HepG2 (cell line): ENCODE measurements around the gene IL1RAP. TPM values are rescaled to one million over a fixed set of nuclear protein-coding genes. Genes with fewer than 3 reads are reported as not detected.

Experiments
- ATAC-seq: fragments of 200-7000 bp; cut with Tn5 transposase; 3 replicates; pipeline ENCODE4 v1.9.1; 2020; ENCODE audit warnings: mild to moderate bottlenecking, moderate library complexity
- BruUV-seq: library from RNA; stranded (reverse); fragments of 400-500 nt; replicated peaks from 2 replicates; lab custom pipeline; 2021; lab: Mats Ljungman, UMichigan
- CTCF ChIA-PET: fragments of 300-600 bp; formaldehyde crosslinking; extraction: SDS; loops from one replicate; lab custom pipeline; 2021; ENCODE audit warnings: low total read pairs, inconsistent platforms, low intra/inter-chr PET ratio; lab: Yijun Ruan, JAX
- POLR2A ChIA-PET: fragments of 350-600 bp; sonication (Branson Sonifier 250); formaldehyde crosslinking; loops from one replicate; lab custom pipeline; 2020; ENCODE audit warnings: antibody characterized with exemption, inconsistent platforms; lab: Yijun Ruan, JAX
- DNase-seq: peaks from one replicate; pipeline ENCODE4 v3.0.0-alpha.2; 2015; ENCODE audit warnings: low spot score
- FAIRE-seq: peaks from 3 replicates; lab custom pipeline; 2011; peaks lifted over from hg19 to GRCh38; lab: Jason Lieb, UNC
- H2AFZ ChIP-seq: one replicate; pipeline ENCODE4 v1.6.1; 2011; ENCODE audit warnings: low read length, inconsistent platforms
- H3K27ac ChIP-seq: fragments of 300-600 bp; 3 replicates; pipeline ENCODE4 v1.8.0; 2011; ENCODE audit warnings: mixed run types, mild to moderate bottlenecking, mixed read lengths, low read length, inconsistent platforms; ENCODE audit not compliant: insufficient read depth; ENCODE audit errors: extremely low read length
- H3K27me3 ChIP-seq, 2 experiments: fragments of 200-600 bp in 1 of 2; 2 replicates in 1 of 2; 3 replicates in 1 of 2; pipeline versions ENCODE4 v1.6.0 to v1.8.0; 2011; ENCODE audit warnings: low read length in 2 of 2, mild to moderate bottlenecking in 2 of 2, moderate library complexity in 2 of 2, inconsistent platforms in 1 of 2; ENCODE audit not compliant: insufficient read depth in 2 of 2, control insufficient read depth in 1 of 2
- H3K36me3 ChIP-seq, 2 experiments: fragments of 200-600 bp in 1 of 2; replicated peaks in 1 of 2; 2 replicates in 1 of 2; 3 replicates in 1 of 2; pipeline versions ENCODE4 v1.5.1 to v1.8.0; 2011; ENCODE audit warnings: low read length in 2 of 2, inconsistent platforms in 1 of 2; ENCODE audit not compliant: insufficient read depth in 2 of 2, control insufficient read depth in 1 of 2
- H3K4me1 ChIP-seq: 2 replicates; pipeline ENCODE4 v1.5.1; 2012; ENCODE audit warnings: low read length, inconsistent platforms; ENCODE audit not compliant: insufficient read depth
- H3K4me2 ChIP-seq: 2 replicates; pipeline ENCODE4 v1.6.0; 2011; ENCODE audit warnings: low read depth, low read length, inconsistent platforms
- H3K4me3 ChIP-seq, 3 experiments: fragments of 200-600 bp in 1 of 3; sonication (generic), shearing (Covaris generic) in 1 of 3; replicated peaks in 1 of 3; 2 replicates each; pipeline ENCODE4 v1.5.1; 2011 to 2016; ENCODE audit warnings: low read length in 3 of 3, inconsistent platforms in 2 of 3, low read depth in 2 of 3, mild to moderate bottlenecking in 2 of 3, control low read depth in 1 of 3, mixed read lengths in 1 of 3; ENCODE audit not compliant: insufficient read depth in 1 of 3
- H3K79me2 ChIP-seq: one replicate; pipeline ENCODE4 v1.6.1; 2011; ENCODE audit warnings: low read length, inconsistent platforms; ENCODE audit not compliant: insufficient read depth
- H3K9ac ChIP-seq: 2 replicates; pipeline ENCODE4 v1.6.0; 2011; ENCODE audit warnings: mild to moderate bottlenecking, low read depth, low read length, inconsistent platforms; ENCODE audit not compliant: insufficient read depth
- H3K9me3 ChIP-seq: 2 replicates; pipeline ENCODE4 v1.5.1; 2012; ENCODE audit warnings: mild to moderate bottlenecking, low read length
- H4K20me1 ChIP-seq: 2 replicates; pipeline ENCODE4 v1.6.0; 2011; ENCODE audit warnings: inconsistent platforms, mild to moderate bottlenecking, low read length, moderate library complexity; ENCODE audit not compliant: insufficient read depth
- BHLHE40 ChIP-seq: IDR thresholded peaks from 2 replicates; pipeline ENCODE4 v1.6.1; 2011; ENCODE audit warnings: low read length, improper control_type of control experiment
- CCAR2 ChIP-seq: fragments of 200-400 bp; formaldehyde crosslinking; optimal IDR thresholded peaks from 2 replicates; pipeline ENCODE3; 2018; ENCODE audit warnings: low read depth, mild to moderate bottlenecking, low read length, moderate library complexity
- FOXM1 ChIP-seq: sonication (generic); formaldehyde crosslinking; IDR thresholded peaks from 2 replicates; pipeline ENCODE4 v1.5.0; 2020; ENCODE audit warnings: missing genetic modification reagents
- KDM3A ChIP-seq: IDR thresholded peaks from 2 replicates; pipeline ENCODE4 v1.6.1; 2018; ENCODE audit warnings: low read depth, missing compliant biosample characterization
- MZF1 ChIP-seq: sonication (generic); formaldehyde crosslinking; IDR thresholded peaks from 2 replicates; pipeline ENCODE4 v1.8.1; 2023; ENCODE audit warnings: mild to moderate bottlenecking, missing genetic modification reagents, borderline replicate concordance
- RARG ChIP-seq: sonication (generic); formaldehyde crosslinking; IDR thresholded peaks from 2 replicates; pipeline ENCODE4 v1.4.0; 2020; ENCODE audit warnings: low read depth, mild to moderate bottlenecking, missing genetic modification reagents
- SKIL ChIP-seq: sonication (generic); formaldehyde crosslinking; IDR thresholded peaks from 2 replicates; pipeline ENCODE4 v1.8.0; 2022; ENCODE audit warnings: missing genetic modification reagents, mild to moderate bottlenecking, moderate library complexity, borderline replicate concordance
- ZNF577 ChIP-seq: sonication (generic); formaldehyde crosslinking; IDR thresholded peaks from 2 replicates; pipeline ENCODE4 v1.4.0; 2020; ENCODE audit warnings: mild to moderate bottlenecking, low read depth, missing genetic modification reagents, borderline replicate concordance
- WGBS: methylation state at CpG from one replicate; pipeline ENCODE4 v1.1.6; 2017; ENCODE audit warnings: low lambda C conversion rate; 5-methylcytosine and 5-hydroxymethylcytosine counted together
- in situ Hi-C: cut with HindIII; loops from 2 replicates; pipeline ENCODE4 v1.10.0; 2017; ENCODE audit warnings: low pct_unique_long_range_greater_than_20kb; ENCODE audit not compliant: extremely low pct_ligation_motif_present
- intact Hi-C: fragments of 100-400 bp; cut with micrococcal nuclease; formaldehyde crosslinking; loops from one replicate; pipeline ENCODE4 v1.10.0; 2022; ENCODE audit not compliant: unreplicated experiment
- polyA plus RNA-seq, 8 experiments: library from polyadenylated mRNA; depleted of rRNA in 3 of 8; stranded (reverse) in 7 of 8; unstranded in 1 of 8; fragments of >200 nt; fragmentation: Illumina TruSeq in 4 of 8; extraction: Trizol in 4 of 8; gene quantifications; 2 replicates each; pipeline versions ENCODE4 v1.2.1 to v1.2.3, GENCODE V29; 2011 to 2016; ENCODE audit warnings: low read depth in 4 of 8, missing spikeins in 1 of 8, mixed read lengths in 1 of 8; ENCODE audit not compliant: insufficient read depth in 1 of 8
- total RNA-seq, 5 experiments: library from RNA; depleted of rRNA; stranded (reverse); fragments of >200 nt; fragmentation: Illumina TruSeq; extraction: Trizol; gene quantifications; 2 replicates each; pipeline ENCODE4 v1.2.3, GENCODE V29; 2016; ENCODE audit warnings: low read depth in 1 of 5
- TF ChIP-seq, protein P1 (sequence below): sonication (generic); formaldehyde crosslinking; IDR thresholded peaks from 2 replicates; pipeline ENCODE4 v1.4.0; 2020; ENCODE audit warnings: mild to moderate bottlenecking, missing genetic modification reagents, borderline replicate concordance

The IL1RAP gene
- total and polyA plus RNA-seq, 2 of the 13 experiments (the other 11 are each of a cell fraction or from before 2014, with no cell fraction given), result 18.3 to 54.9 TPM

DNA sequence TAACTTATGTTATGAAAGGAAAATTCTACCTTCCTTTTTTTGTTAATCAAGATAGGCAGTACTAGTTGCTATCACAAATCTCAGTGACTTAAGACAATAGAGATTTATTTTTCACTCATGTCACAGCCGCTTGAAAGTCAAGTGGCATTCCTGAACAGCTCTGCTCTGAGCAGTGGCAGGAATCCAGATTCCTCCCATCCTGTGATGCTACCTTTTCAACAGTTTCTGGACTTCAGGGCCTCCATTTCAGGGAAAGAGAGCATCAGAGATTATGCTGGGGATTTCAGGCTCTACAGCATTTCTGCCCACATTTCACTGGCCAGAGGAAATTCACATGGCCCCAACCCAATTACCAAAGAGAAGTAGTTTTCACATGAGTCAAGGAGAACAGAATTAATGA is 83.4 kb downstream of the IL1RAP start:
- FAIRE-seq (no peak), ATAC-seq (no peak), DNase-seq (no peak)
- Histone ChIP-seq H2AFZ (no peak overlapping the region), H3K9me3 (no peaks in the 10 kb centered on the region), H3K36me3 (no peaks in the 10 kb centered on the region; a peak in 1 of 5 replicates), H3K4me1 (peaks cover 33% of the 10 kb centered on the region), H3K4me2 (no peak overlapping the region), H3K27me3 (no peaks in the 10 kb centered on the region), H3K79me2 (no peaks in the 10 kb centered on the region), H3K27ac (no peak overlapping the region), H3K9ac (no peak overlapping the region), H4K20me1 (no peaks in the 10 kb centered on the region), H3K4me3 (no peak overlapping the region)
- 95% methylated on average over 1 of the region's 1 CpG for WGBS
- in situ Hi-C loops (no loop called here), intact Hi-C loops (no loop called here)
- POLR2A ChIA-PET, result no interaction called here
- TF ChIP-seq CCAR2 (no peak), MZF1 (no peak), ZNF577 (CRISPR knock-in tag) (no peak), KDM3A (CRISPR knock-in tag) (no peak), FOXM1 (no peak), BHLHE40 (no peak), SKIL (CRISPR knock-in tag) (no peak), RARG (CRISPR knock-in tag) (no peak)
- TF ChIP-seq, protein P1, sequence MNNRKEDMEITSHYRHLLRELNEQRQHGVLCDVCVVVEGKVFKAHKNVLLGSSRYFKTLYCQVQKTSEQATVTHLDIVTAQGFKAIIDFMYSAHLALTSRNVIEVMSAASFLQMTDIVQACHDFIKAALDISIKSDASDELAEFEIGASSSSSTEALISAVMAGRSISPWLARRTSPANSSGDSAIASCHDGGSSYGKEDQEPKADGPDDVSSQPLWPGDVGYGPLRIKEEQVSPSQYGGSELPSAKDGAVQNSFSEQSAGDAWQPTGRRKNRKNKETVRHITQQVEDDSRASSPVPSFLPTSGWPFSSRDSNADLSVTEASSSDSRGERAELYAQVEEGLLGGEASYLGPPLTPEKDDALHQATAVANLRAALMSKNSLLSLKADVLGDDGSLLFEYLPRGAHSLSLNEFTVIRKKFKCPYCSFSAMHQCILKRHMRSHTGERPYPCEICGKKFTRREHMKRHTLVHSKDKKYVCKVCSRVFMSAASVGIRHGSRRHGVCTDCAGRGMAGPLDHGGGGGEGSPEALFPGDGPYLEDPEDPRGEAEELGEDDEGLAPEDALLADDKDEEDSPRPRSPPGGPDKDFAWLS (CRISPR knock-in tag), result no peak
- no TSS peak for BruUV-seq
- CTCF ChIA-PET, result no interaction called here
